ENCODE results near the gene FAM53C. TPM values are rescaled to one million over a fixed set of nuclear protein-coding genes. Genes with fewer than 3 reads are reported as not detected.

The FAM53C gene
- 42.5 TPM for polyA plus RNA-seq (2013, experiment 1 of 2)
- polyA plus RNA-seq (2013, experiment 2 of 2): 43.7 TPM

- Histone ChIP-seq H3K27me3 (ENCODE audit: insufficient read depth, low read length, poor library complexity) (no peaks in the 10 kb centered on the region), H2BK5ac (ENCODE audit: low read length) (peak within 1 kb of the TSS; percentile 93), H4K5ac (ENCODE audit: low read length) (no peak within 1 kb of the TSS), H3K23ac (ENCODE audit: low read length) (no peak within 1 kb of the TSS), H3K4me1 (ENCODE audit: control insufficient read depth, low read depth, low read length) (peaks cover 4% of the 10 kb centered on the region), H4K8ac (ENCODE audit: low read depth, low read length) (no peak within 1 kb of the TSS), H3K79me1 (ENCODE audit: low read length) (peaks cover 18% of the 10 kb centered on the region), H3K4ac (ENCODE audit: low read depth, low read length) (peak within 1 kb of the TSS; percentile 85), H3K4me2 (ENCODE audit: low read length) (peak within 1 kb of the TSS; percentile 98), H3K4me3 (ENCODE audit: low read length) (peak within 1 kb of the TSS; percentile 77), H3K56ac (ENCODE audit: low read length) (peak within 1 kb of the TSS; percentile 94), H3K79me2 (ENCODE audit: control insufficient read depth, insufficient read depth, low read length) (peaks cover 33% of the 10 kb centered on the region), H2BK120ac (ENCODE audit: low read depth, low read length) (no peak within 1 kb of the TSS), H3K36me3 (ENCODE audit: control insufficient read depth, insufficient read depth, low read length) (peaks cover 3% of the 10 kb centered on the region), H3K18ac (ENCODE audit: low read length) (peak within 1 kb of the TSS; percentile 82), H3K9ac (ENCODE audit: low read length) (peak within 1 kb of the TSS; percentile 96), H2AK5ac (ENCODE audit: low read length) (peak within 1 kb of the TSS; percentile 17), H2BK15ac (replicated peaks; ENCODE audit: low read depth) (no peak within 1 kb of the TSS), H3K27ac (ENCODE audit: low read depth, low read length) (peak within 1 kb of the TSS; percentile 60)
- peak; percentile 95 for DNase-seq
- WGBS (ENCODE audit: extremely low coverage, insufficient coverage, low lambda C conversion rate): no CpG with 5 or more reads among the region's 56 CpGs
These were observed at the start of gene FAM53C for GRCh38 chr5:138337685-138338410. TSS of gene FAM53C (plus strand) at chr5:138338266. CDS start at chr5:138341336, 3,070 bp downstream.

- H3K4me1 ChIP-seq (ENCODE audit: control insufficient read depth, low read depth, low read length): no peaks in the 10 kb centered on the region
- no peak overlapping the region for H3K4ac ChIP-seq (ENCODE audit: low read depth, low read length)
- H3K4me3 ChIP-seq (ENCODE audit: low read length): no peak overlapping the region
- no peak overlapping the region for H2BK5ac ChIP-seq (ENCODE audit: low read length)
- no peak overlapping the region for H2AK5ac ChIP-seq (ENCODE audit: low read length)
- peaks cover 7% of the 10 kb centered on the region for H3K36me3 ChIP-seq (ENCODE audit: control insufficient read depth, insufficient read depth, low read length)
- no peak overlapping the region for H3K4me2 ChIP-seq (ENCODE audit: low read length)
- no peaks in the 10 kb centered on the region for H3K79me2 ChIP-seq (ENCODE audit: control insufficient read depth, insufficient read depth, low read length)
- H2BK15ac ChIP-seq (replicated peaks; ENCODE audit: low read depth): no peak overlapping the region
- no peak overlapping the region for H2BK120ac ChIP-seq (ENCODE audit: low read depth, low read length)
- H4K5ac ChIP-seq (ENCODE audit: low read length): no peak overlapping the region
- H3K56ac ChIP-seq (ENCODE audit: low read length): no peak overlapping the region
- DNase-seq: no peak
- H3K18ac ChIP-seq (ENCODE audit: low read length): no peak overlapping the region
- H4K8ac ChIP-seq (ENCODE audit: low read depth, low read length): no peak overlapping the region
- H3K23ac ChIP-seq (ENCODE audit: low read length): no peak overlapping the region
- H3K27me3 ChIP-seq (ENCODE audit: insufficient read depth, low read length, poor library complexity): no peaks in the 10 kb centered on the region
- H3K27ac ChIP-seq (ENCODE audit: low read depth, low read length): no peak overlapping the region
- WGBS (ENCODE audit: extremely low coverage, insufficient coverage, low lambda C conversion rate): no CpG with 5 or more reads among the region's 3 CpGs
- no peaks in the 10 kb centered on the region for H3K79me1 ChIP-seq (ENCODE audit: low read length)
- H3K9ac ChIP-seq (ENCODE audit: low read length): no peak overlapping the region
These were observed 48.8 kb upstream of the FAM53C start for GRCh38 chr5:138289296-138289695.

GRCh38 chr5:138303372-138303771 lies 34.7 kb upstream of the FAM53C start:
- Histone ChIP-seq H3K4me2 (ENCODE audit: low read length) (no peak overlapping the region), H4K5ac (ENCODE audit: low read length) (no peak overlapping the region), H2AK5ac (ENCODE audit: low read length) (no peak overlapping the region), H3K36me3 (ENCODE audit: control insufficient read depth, insufficient read depth, low read length) (no peaks in the 10 kb centered on the region), H2BK5ac (ENCODE audit: low read length) (no peak overlapping the region), H3K79me1 (ENCODE audit: low read length) (no peaks in the 10 kb centered on the region), H3K9ac (ENCODE audit: low read length) (no peak overlapping the region), H2BK120ac (ENCODE audit: low read depth, low read length) (no peak overlapping the region), H3K27ac (ENCODE audit: low read depth, low read length) (no peak overlapping the region), H3K23ac (ENCODE audit: low read length) (no peak overlapping the region), H3K4me3 (ENCODE audit: low read length) (no peak overlapping the region), H3K4ac (ENCODE audit: low read depth, low read length) (no peak overlapping the region), H3K18ac (ENCODE audit: low read length) (no peak overlapping the region), H2BK15ac (replicated peaks; ENCODE audit: low read depth) (no peak overlapping the region), H3K27me3 (ENCODE audit: insufficient read depth, low read length, poor library complexity) (no peaks in the 10 kb centered on the region), H4K8ac (ENCODE audit: low read depth, low read length) (no peak overlapping the region), H3K79me2 (ENCODE audit: control insufficient read depth, insufficient read depth, low read length) (no peaks in the 10 kb centered on the region), H3K56ac (ENCODE audit: low read length) (no peak overlapping the region), H3K4me1 (ENCODE audit: control insufficient read depth, low read depth, low read length) (no peaks in the 10 kb centered on the region)
- WGBS (ENCODE audit: extremely low coverage, insufficient coverage, low lambda C conversion rate): no CpG with 5 or more reads among the region's 6 CpGs
- no peak for DNase-seq

GRCh38 chr5:138305797-138306196 lies 32.3 kb upstream of the FAM53C start:
- H3K79me1 ChIP-seq (ENCODE audit: low read length): no peaks in the 10 kb centered on the region
- no peak overlapping the region for H3K4ac ChIP-seq (ENCODE audit: low read depth, low read length)
- H2BK120ac ChIP-seq (ENCODE audit: low read depth, low read length): no peak overlapping the region
- H2BK5ac ChIP-seq (ENCODE audit: low read length): no peak overlapping the region
- no peak overlapping the region for H3K56ac ChIP-seq (ENCODE audit: low read length)
- H3K4me1 ChIP-seq (ENCODE audit: control insufficient read depth, low read depth, low read length): no peaks in the 10 kb centered on the region
- no peak overlapping the region for H4K5ac ChIP-seq (ENCODE audit: low read length)
- H2BK15ac ChIP-seq (replicated peaks; ENCODE audit: low read depth): no peak overlapping the region
- no peak for DNase-seq
- H3K4me2 ChIP-seq (ENCODE audit: low read length): no peak overlapping the region
- WGBS (ENCODE audit: extremely low coverage, insufficient coverage, low lambda C conversion rate): no CpG with 5 or more reads among the region's 1 CpG
- H3K36me3 ChIP-seq (ENCODE audit: control insufficient read depth, insufficient read depth, low read length): no peaks in the 10 kb centered on the region
- no peak overlapping the region for H3K4me3 ChIP-seq (ENCODE audit: low read length)
- H2AK5ac ChIP-seq (ENCODE audit: low read length): no peak overlapping the region
- no peak overlapping the region for H3K18ac ChIP-seq (ENCODE audit: low read length)
- H3K27me3 ChIP-seq (ENCODE audit: insufficient read depth, low read length, poor library complexity): no peaks in the 10 kb centered on the region
- H3K9ac ChIP-seq (ENCODE audit: low read length): no peak overlapping the region
- no peaks in the 10 kb centered on the region for H3K79me2 ChIP-seq (ENCODE audit: control insufficient read depth, insufficient read depth, low read length)
- H3K23ac ChIP-seq (ENCODE audit: low read length): no peak overlapping the region
- no peak overlapping the region for H4K8ac ChIP-seq (ENCODE audit: low read depth, low read length)
- H3K27ac ChIP-seq (ENCODE audit: low read depth, low read length): no peak overlapping the region

GRCh38 chr5:138315751-138316278 lies 22.3 kb upstream of the FAM53C start:
- Histone ChIP-seq H3K36me3 (ENCODE audit: control insufficient read depth, insufficient read depth, low read length) (peaks cover 2% of the 10 kb centered on the region), H3K4ac (ENCODE audit: low read depth, low read length) (no peak overlapping the region), H2BK15ac (replicated peaks; ENCODE audit: low read depth) (no peak overlapping the region), H2BK5ac (ENCODE audit: low read length) (no peak overlapping the region), H3K4me1 (ENCODE audit: control insufficient read depth, low read depth, low read length) (no peaks in the 10 kb centered on the region), H4K8ac (ENCODE audit: low read depth, low read length) (no peak overlapping the region), H2BK120ac (ENCODE audit: low read depth, low read length) (no peak overlapping the region), H3K79me1 (ENCODE audit: low read length) (no peaks in the 10 kb centered on the region), H3K27me3 (ENCODE audit: insufficient read depth, low read length, poor library complexity) (no peaks in the 10 kb centered on the region), H4K5ac (ENCODE audit: low read length) (no peak overlapping the region), H3K56ac (ENCODE audit: low read length) (no peak overlapping the region), H3K9ac (ENCODE audit: low read length) (no peak overlapping the region), H3K23ac (ENCODE audit: low read length) (no peak overlapping the region), H3K18ac (ENCODE audit: low read length) (no peak overlapping the region), H3K4me3 (ENCODE audit: low read length) (no peak overlapping the region), H3K79me2 (ENCODE audit: control insufficient read depth, insufficient read depth, low read length) (no peaks in the 10 kb centered on the region), H3K4me2 (ENCODE audit: low read length) (no peak overlapping the region), H3K27ac (ENCODE audit: low read depth, low read length) (no peak overlapping the region), H2AK5ac (ENCODE audit: low read length) (no peak overlapping the region)
- no peak for DNase-seq
- no CpG with 5 or more reads among the region's 7 CpGs for WGBS (ENCODE audit: extremely low coverage, insufficient coverage, low lambda C conversion rate)

All from mesendoderm (in vitro differentiated cells).